Tibial nerve (tissue), 4 donors: ENCODE results near the gene TBX15.

Experiments used
- CTCF ChIP-seq, 5 experiments: fragments of 200-600 bp in 3 of 5; fragments of 450-650 bp in 2 of 5; sonication (generic) in 3 of 5; IDR thresholded peaks; one replicate each; pipeline ENCODE4 v1.5.1; 2016 to 2019; ENCODE audit warnings: antibody characterized with exemption in 5 of 5, mild to moderate bottlenecking in 3 of 5, moderate library complexity in 2 of 5
- EP300 ChIP-seq, 2 donors: sonication (generic); formaldehyde crosslinking; IDR thresholded peaks; one replicate each; pipeline ENCODE4 v1.6.1; 2017; ENCODE audit warnings: antibody characterized with exemption in 2 of 2, mild to moderate bottlenecking in 1 of 2
- POLR2A ChIP-seq, 2 donors: fragments of 450-650 bp; IDR thresholded peaks; one replicate each; pipeline ENCODE4 v1.6.1; 2017; ENCODE audit warnings: antibody characterized with exemption in 2 of 2, mild to moderate bottlenecking in 2 of 2, moderate library complexity in 2 of 2

GRCh38 chr1:118913818-118914217 lies 74.3 kb downstream of the TBX15 start:
- no peak for TF ChIP-seq POLR2A (IDR thresholded peaks at IDR 0.05)
- no peak for TF ChIP-seq CTCF (IDR thresholded peaks at IDR 0.05)
- no peak for TF ChIP-seq EP300 (IDR thresholded peaks at IDR 0.05)
